ENCODE results near the gene RPF1.
"Not testable (repeated sequence)": the region's sequence is repeated elsewhere in the genome, so short reads cannot be mapped to it uniquely, and the experiment has no call there.

The RPF1 gene

DNA sequence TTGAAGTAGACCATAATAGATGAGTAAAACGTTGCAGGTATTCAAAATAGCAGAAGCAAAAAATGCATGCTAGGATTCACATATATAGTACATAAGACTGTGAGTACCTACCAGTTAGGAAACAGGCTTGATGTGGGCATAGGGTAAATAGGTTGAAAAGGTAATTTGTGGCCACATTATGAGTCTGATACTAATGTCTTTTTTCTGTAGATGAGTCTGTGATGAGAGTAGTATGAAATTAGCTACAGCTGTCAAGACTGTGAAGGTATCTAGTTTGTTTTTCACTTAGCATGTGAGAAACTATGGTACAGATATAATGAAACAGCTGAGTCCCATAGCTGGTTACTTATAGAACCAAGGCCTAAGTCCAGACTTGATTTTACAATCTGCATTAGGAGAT, 14.7 kb downstream of the RPF1 start:
- no peak for FAIRE-seq

DNA sequence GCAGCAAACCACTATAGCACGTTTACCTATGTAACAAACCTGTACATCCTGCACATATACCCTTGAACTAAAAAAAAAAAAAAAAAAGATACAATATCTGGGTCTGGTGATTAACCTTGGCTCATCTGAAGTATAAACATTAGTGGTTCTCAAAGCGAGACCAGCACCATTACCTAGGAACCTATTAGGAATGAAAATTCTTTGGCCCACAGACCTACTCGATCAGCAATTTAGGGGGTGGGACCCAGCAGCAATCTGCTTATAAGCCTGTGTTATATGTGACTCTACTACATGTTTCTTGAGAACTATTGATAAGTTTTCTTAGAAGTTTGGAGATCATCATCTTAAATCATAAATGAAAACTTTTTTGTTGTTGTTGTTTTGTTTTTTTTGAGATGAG, 17.4 kb downstream of the RPF1 start:
- FAIRE-seq, result no peak

DNA sequence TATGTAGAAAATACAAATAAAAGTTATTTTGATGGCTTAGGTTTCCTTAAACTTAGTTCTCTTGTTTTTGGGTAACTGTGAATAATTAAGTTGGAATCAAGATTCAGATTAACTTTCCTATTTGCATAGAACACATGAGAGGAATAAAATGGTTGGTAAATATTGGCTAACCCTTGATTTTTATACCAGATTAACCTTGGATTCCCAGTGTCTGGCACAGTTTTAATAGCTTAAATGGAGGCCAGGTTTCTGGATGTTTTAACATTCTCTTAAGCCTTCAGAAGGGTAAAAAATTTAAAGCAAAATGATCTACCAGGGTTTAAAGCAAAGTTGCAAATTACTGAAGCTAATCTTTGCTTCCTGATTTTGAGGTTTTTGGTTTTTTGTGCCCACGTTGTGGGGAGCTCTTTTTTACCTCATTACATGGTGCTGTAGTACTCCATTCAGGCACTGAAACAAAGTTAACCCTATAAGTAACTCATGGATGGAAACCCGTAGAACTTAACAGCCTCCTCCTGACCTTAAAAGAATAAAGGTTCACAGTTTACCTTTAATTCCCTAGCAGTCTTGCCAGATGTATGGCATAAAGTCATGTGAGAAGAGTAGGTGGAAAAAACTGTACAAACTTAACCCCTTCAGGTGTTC, 18.7 kb downstream of the RPF1 start:
- FAIRE-seq, result no peak

DNA sequence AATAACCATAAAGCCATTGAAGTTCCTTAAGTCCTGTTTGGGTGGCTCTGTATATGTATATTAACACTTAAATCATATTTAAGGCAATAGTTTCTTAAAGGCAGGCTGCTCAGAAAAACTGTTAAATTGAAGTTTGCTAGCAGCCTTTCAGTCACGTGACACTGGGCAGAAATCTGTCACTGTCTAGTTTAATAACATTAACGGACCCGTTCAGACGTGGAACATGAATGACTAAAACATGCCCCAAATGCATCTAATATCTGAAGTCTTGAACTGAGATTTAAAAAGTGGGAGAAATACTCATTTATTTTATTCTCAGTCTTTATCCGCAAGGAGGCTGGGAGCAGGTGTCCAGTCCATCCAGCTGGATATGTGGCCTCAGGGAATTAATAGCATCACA, 23.9 kb downstream of the RPF1 start:
- no peak for FAIRE-seq

DNA sequence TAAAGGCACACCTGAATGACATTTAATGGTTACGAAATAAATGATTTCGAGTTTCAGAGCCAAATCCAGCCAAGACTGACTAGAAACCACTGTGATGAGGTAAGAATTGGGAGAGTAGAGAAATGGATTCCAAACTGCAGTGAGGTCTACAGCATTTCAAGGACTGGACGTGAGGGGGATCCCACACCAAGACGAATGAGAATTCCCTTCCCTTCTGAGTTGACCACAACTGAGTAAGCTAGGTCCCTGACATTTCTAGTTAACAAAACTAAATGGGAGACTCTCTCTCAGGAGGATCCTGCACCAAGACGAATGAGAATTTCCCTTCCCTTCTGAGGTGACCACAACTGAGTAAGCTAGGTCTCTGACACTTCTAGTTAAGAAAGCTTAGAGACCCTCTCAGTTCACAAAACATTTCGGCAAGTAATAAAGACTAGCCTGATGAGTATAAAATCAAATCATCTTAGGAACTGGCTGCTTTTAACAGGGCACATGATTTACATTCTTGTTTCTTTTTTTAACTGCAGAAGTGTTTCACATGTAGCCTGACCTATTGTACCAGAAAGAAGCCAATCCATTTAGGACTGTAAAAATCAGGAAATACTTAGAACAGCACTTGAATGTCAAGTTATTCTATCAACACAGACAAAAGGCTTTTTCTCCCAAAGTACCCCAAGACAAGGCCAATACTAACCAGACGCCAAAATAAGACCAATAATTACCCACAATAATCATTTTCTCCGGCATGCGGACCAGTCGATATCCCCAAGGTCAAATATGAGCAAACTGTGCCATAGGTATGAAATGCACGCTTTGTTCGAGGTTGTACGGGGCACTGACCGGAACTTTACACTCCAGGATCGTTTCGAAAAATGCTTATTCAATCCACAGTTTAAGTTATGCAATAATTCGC, 25.8 kb downstream of the RPF1 start:
- FAIRE-seq, result no peak

DNA sequence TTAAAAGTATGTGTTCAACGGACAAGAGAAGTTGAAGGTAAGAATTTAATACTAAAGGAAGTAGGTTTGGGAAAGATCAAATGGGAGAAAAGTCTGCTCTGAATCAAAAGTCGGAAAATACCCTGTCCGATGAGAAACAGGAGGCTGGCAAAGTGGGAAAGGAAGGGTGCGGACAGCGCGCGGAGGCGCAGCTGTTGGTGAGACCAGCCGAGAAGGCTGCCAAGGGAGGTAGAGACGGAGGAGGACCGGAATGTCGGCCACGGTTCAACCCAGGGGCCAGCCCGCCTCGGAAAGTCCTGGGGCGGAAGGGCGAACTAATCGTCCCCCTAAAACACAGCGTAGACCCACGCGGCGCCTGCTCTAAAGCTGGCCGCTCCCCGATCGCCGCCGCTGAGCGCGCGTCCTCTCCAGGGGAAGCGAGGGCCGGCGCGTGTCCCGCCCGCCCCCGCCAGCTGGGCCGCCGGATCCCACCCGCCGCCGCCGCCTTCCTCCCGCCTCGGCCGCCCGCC, 26.5 kb downstream of the RPF1 start:
- no peak for FAIRE-seq

DNA sequence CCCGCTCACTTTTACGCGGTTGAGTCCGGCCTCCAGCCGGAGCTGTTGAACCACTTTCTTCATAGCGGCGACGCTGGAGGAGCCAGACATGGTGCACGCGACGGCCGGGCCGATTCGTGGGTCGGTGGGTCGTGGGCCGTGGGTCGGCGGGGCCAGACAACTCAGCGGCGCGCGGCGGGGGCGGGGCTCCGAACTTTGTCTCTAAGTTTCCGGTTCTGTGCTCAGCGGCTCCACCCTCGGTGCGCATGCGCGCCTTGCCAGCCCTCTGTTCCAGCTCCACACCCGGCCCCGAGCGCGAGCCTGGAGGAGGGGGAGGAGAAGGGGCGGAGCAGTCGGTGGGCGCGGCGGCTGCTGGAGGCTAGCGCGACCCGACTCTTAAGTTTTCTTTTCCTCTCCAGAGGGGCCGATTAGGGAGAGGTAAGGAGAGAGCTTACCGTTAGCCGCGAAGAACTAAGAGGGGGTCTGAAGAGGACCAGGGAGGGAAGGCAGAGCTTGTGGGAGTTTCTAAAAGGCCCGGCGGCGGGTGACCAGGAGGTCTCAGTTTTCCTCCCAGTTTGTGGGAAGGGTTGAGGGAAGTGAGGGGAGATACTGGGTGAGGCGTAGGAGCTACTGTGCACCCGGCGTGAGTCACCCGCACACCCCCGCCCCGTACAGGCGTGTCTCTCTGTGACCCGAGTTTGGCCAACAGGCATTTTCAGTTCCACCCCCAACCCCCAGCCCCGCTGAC, 27.1 kb downstream of the RPF1 start, which contains the start of the genes GNG5 and SPATA1:
TSS of gene GNG5 (minus strand) at position 580 of the 727 bp plus-strand sequence. CDS start at position 90, 490 bp downstream.
TSS of gene SPATA1 (plus strand) at position 385 of the 727 bp plus-strand sequence. CDS start 9,974 bp downstream, outside the sequence.
- no peak for FAIRE-seq

DNA sequence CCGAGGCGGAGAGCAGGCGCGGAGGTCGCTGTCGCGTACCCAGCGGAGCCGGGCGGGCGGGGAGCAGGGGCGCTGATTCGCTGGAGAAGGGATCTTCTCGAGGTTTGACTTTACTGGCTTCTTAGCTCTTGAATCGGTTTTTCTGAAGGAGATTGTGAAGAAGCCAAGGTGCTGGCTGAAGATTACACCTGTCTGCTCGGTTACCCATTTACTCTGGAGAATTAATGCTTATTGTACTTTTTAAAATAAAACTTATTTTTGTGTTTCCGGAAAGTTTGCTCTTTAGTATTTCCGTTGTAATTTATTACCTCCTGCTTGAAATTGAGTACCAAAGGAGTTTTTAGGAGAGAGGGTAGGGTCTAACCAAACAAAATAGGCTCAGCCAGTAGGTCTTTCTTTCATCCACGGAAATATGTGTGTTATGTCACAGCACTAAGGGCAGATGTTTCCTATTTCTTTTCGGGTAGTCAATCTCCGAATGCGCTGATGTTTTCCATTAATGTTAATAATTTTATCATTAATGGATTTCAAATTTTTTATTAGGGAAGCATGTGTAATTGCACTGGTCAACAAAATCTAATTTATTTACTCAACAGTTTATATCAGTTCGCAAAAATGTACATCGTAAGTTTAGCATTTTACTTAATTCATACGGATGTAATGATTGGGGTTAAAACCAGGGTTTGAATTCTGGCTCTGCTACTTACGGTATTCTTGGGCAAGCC, 27.8 kb downstream of the RPF1 start:
- FAIRE-seq, result no peak

DNA sequence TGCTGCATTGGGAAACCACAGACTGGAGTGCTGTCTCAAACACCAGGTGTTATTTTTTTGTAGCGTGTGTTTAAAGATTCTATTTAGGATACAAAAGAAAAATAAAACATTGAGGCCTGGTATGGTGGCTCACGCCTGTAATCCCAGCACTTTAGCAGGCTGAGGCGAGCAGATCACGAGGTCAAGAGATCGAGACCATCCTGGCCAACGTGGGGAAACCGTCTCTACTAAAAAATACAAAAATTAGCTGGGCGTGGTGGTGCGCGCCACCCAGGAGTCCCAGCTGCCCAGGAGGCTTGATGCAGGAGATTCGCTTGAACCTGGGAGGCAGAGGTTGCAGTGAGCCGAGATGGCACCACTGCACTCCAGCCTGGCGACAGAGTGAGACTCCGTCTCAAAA, 28.8 kb downstream of the RPF1 start:
- not testable (repeated sequence) for FAIRE-seq

DNA sequence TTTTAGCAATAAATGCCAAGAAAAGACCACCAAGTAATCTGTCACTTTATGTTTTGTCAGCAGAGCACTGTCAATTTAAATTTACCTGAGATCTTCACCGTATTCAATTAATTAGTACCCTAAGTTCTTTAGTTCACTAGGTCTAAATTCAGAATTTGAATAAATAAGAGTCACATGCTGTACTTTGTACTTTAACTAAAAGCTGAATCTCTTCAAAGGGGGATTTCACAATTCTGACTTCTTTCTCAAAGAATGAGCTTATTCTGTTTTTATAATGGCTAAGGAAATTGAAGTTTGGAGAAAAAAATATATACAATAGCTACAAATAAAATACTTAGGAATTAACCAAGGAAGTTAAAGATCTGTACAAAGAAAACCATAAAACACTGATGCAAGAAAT, 29.4 kb downstream of the RPF1 start:
- no peak for FAIRE-seq

DNA sequence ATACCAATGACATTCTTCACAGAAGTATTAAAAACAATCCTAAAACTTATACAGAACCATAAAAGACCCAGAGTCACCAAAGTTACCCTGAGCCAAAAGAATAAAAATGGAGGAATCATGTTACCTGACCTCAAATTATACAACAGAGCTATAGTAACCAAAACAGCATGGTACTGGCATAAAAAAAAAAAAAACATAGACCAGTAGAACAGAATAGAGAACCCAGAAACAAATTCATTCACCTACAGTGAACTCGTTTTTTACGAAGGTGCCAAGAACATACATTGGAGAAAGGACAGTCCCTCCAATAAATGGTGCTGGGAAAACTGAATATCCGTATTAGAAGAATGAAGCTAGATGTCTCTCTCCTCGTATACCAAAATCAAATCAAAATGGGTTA, 30.0 kb downstream of the RPF1 start:
- FAIRE-seq, result no peak

DNA sequence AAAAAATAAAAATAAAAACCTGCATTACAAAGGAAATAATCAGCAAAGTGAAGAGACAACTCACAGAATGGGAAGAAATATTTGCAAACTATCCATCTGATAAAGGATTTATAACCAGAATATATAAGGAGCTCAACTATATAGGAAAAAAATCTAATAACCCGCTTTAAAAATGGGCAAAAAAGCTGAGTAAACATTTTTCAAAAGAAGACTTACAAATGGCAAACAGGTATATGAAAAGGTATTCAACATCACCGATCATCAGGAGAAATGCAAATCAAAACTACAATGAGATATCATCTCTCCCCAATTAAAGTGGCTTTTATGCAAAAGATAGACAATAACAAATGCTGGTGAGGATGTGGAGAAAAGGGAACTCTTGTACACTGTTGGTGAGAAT, 31.1 kb downstream of the RPF1 start:
- FAIRE-seq, result no peak

DNA sequence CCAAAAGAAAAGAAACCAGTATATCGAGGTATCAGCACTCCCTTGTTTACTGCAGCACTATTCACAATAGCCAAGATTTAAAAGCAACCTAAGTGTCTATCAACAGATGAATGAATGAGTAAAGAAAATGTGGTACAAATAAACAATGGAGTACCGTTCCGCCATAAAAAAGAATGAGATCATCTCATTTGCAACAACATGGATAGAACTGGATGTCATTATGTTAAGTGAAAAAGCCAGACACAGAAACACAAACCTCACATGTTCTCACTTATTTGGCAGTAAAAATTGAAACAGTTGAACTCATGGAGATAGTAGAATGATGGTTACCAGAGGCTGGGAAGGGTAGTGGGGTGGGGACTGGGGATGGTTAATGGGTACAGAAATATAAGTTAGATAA, 31.6 kb downstream of the RPF1 start:
- no peak for FAIRE-seq

DNA sequence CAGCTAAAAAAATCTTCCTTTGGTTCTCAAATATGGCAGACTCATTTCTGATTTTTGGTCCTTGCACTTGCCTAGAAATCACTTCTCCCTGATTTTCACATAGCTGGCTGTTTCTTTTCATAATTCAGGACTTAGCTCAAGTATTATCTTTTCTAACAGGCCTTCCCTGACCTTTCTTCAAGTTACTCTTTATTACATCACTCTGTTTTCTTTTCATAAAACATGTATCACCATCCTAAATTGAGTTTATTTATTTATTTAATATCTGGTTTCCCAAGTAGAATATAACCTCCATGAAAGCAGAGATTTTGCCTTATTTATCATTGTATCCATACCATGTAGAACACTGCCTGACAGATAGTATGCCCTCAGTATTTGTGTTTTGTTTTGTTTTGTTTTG, 45.5 kb downstream of the RPF1 start:
- FAIRE-seq, result no peak

DNA sequence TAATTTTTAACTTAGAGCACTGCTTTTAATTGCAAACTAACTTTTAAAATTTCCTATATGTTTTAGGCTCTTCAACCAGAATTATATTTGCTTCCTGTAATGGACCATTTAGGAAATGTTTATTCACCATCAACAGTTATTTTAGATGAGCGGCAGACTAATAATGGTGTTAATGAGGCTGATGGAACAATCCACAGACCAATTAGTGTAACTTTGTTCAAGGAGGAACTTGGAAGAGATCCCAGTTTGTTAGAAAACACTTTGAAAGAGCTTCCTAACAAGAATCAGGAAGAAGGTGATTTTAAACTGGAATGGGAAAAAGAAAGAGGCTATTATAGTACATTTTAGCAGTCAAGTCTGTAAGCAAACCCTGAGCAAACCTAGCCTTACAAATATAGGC, 46.7 kb downstream of the RPF1 start:
- FAIRE-seq, result no peak

DNA sequence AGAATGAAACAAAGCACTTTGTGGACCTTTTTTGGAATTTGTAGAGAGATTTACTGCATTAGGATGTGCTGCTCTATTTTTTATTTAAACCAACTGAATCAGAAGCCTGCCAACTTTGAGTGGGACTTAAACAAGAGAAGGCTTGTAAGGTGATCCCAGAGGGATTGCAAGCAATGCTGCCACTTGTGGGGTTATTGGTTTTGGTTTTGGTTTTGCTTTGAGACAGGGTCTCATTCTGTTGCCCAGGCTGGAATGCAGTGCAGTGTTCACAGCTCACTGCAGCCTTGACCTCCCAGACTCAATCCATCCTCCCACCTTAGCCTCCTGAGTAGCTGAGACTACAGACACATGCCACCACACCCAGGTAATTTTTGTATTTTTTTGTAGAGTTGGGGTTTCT, 59.5 kb downstream of the RPF1 start:
- FAIRE-seq, result no peak

DNA sequence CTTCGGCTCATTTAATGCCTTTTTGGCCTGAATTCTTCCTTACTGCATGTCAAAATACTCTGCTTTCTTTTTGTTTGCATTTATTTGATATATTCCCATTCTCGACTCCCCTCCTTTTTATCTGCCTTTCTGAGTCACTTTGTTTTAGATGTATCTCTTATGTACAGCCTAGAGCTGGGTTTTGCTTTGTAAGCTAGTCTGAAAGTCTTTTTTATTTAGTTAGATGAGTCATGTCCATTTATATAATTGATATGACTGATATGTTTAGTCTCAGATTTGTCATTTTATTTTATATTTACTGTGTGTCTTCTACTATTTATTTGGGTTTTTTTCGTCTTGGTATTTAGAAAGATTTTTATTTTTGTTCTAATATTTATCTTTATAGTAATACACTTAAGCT, 60.9 kb downstream of the RPF1 start:
- no peak for FAIRE-seq

DNA sequence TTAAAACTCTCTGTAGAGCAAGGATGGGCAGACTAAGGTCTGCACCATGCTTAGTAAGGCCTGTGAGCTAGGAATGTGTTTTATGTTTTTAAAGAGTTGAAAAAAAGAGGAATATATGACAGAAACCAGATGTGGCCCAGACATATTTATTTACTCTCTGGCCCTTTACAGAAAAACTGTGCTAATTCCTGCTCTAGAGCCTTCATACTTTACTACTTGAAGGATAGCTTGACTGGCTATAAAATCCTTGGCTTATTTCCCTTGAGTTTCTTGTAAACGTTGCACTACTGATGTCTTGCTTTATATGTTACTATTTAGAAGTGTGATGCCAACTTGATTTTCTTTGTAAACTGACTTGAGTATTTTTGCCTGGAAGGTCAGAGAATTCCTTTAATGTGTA, 61.7 kb downstream of the RPF1 start:
- FAIRE-seq, result no peak

DNA sequence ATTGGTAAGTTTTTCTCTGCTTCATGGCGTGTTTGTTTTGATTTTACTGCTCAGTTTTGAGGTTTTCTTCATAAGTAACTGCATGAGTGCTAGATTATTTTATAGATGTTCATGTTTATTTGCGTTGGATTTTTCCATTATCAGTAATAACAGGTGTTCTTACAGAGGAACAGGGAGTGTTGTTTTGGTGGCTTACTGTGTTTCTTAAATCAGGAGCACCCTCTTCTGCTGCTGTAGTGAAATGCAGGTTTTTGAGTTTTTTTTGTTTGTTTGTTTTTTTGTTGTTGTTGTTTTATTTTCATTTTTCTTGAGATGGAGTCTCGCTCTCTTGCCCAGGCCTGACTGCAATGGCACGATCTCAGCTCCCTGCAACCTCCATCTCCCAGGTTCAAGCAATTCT, 62.6 kb downstream of the RPF1 start:
- FAIRE-seq, result no peak

All from TTC549 (cell line).